ENCODE measurements around the gene PHF1.

Gene PHF1

DNA sequence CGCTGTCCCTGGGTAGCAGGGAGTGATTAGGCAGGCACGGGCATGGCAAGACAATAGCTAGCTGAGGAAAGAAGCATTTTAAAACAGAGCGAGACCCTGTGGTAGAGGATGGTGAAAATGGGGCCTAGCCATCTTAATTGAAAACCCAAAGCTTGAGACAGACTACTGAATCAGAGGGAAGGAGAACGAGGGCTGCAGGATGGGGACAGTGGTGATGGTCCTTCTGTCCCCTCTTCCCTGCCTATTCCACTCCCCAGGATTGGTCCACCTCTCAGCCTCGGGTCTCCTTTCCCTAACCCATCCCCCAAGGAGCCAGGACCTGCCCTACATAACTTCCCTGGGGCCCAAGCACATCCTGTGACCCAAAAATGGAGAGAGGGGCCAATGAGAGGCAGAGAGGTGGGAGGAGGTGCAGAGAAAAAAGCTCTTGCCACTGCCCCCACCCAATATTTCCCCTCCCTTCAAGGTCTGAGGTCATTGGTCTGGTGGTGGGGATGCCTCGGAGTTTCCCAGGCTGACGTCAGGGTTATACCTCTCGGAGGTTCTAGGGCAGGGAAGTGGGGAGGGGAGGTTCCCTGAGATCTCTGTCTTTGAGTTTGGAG is 8.0 kb downstream of the PHF1 start:
- FAIRE-seq = no peak

DNA sequence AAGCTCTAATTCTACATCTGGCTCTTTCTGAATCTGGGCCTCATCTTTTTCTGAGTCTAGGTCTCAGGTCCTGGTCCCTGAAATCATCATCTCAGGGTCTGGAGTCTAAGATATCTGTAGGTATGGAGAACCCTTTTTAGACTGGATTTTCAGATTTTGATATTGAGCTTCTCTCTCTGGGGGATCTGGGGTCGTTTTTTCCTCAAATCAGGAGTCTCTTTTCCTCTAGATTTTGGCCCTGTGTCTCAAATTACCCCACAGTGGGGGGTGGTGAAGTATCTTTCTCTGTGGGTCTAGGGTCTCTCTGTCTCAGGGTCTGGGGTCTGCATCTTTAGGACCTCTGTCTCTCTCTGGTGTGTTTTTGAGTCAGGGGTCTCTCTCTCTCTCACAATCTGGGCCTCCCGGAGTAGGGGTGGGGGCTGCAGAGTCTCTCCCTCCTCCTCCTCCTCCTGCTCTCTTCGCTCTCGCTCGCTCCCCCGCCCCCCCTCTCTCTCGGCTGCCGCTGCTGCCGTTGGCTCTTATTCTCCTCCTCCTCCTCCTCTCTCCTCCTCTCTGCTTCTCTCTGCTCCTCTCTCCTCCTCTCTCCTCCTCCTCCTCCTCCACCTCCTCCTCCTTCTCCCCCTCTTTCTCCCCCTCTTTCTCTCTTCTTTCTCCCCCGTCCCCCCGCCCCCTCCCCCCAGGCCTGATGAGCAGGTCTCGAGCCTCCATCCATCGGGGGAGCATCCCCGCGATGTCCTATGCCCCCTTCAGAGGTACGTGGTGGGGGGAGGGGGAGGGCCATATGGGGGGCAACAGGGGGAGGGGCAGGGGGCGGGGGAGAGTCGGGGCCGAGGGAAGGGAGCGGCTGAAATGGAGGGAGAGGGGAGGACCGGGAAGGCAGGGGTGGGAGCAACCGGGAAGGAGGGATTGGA is 9.0 kb downstream of the PHF1 start, which contains the start of gene SYNGAP1:
Gene SYNGAP1, plus strand, starts transcription at position 486 of the 911 bp plus-strand sequence. Its CDS starts 200 bp downstream, at position 686.
- FAIRE-seq = no peak

GRCh38 chr6:33420491-33421343 is 9.9 kb downstream of the PHF1 start:
- FAIRE-seq = no peak

GRCh38 chr6:33421344-33421643 is 10.5 kb downstream of the PHF1 start:
- no peak for FAIRE-seq

DNA sequence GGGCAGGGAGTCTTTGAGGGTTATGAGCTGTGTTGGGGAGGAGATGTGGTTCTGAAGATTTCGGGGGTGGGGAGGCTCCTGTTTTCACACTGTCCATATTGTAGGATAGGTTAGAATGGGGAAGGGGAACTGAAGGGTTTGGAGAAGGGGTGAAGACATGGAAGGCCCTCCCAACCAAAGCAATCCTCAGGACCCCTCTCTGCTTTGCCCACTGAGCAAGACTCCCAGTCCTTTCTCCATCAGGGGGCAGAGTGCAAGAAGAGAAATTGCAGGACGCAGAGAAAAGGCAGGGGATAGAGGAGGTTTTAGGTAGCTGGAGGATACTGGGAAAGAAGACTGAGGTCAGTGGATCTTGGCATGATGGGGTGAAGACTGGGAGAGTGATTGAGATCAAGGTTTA is 13.0 kb downstream of the PHF1 start:
- no peak for FAIRE-seq

GRCh38 chr6:33424855-33425667 is 14.2 kb downstream of the PHF1 start:
- no peak for FAIRE-seq

DNA sequence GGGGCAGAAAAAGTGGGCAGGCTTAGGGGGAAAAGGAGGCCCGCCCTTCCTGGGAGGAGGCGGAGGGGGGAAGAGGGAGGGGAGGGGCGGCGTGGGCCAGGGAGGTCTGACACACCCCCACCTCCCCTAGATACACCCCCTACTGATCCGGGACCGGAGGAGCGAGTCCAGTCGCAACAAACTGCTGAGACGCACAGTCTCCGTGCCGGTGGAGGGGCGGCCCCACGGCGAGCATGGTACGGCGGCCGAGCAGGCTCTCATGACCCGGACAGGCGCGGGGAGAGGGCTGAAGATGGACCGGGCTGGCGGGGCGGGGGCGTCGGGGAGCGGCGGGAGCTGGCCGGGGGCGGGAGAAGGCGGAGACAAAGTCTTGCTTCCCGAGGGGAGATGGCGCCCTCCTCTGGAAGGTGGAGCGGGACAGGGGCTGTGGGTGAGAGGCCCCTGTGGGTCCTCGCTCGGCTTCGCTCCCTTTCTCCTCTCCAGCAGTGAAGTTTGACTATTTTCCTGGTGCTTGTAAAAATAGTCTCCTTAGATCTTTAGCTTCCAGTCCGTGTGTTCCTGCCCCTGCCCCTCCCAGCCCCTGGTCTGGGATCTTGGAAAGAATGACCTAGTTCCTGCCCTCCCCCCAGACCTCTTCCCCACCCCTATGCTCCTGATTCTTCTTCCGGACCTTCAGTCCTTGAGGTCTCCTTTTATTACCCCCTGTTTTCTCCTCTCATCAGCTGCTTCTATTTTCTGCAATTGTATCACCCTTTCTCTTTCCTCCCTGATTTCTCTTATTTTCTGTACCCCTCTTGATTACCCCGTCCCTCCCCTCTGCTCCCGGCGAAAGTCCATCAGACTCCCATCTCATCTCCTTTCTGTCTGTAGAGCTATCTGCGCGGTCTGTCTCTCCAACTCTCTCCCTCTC is 15.1 kb downstream of the PHF1 start:
- no peak for FAIRE-seq

DNA sequence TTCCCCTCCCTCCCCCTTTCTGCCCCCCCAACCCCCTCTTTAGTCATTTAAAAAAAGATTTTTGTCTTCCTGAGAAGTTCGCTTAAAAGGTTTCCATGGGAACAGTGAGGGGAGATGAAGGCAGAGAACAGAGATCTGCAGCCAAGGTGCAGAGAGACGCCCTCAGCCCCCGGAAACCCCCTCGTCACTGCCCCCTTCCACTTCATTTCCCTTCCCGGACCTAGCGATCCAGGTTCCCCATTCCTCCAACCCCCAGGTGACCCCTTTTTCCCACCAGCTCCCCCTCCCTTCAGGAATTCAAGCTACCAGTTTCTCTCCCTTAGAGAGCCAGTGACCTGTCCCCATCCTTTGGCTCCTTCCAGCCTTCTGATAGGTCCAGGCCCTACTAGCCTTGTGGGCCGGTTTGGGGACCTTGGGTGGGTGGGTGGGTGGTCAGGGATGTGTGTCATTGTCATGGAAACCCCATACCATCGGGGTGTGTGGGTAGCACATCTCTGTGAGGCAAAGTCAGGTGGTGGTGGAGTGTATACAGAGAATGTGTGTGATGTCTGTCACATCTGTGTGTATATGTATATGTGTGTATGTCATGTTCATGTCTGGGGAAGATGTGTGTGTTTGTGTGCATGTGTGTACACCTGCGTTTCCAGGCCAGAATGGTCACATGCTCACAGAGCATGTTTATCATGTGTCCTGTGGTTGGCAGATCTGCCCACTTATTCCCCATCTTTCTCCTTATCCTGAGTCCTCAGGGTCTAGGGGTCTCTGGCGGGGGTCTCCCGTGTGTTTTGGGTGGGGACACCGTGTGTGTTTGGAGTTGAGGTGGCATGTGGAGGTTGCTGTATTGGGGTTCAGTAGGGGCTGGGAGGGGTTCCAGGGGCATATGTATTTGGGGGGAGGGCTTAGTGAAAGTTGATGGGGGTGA is 16.0 kb downstream of the PHF1 start:
- FAIRE-seq = no peak

DNA sequence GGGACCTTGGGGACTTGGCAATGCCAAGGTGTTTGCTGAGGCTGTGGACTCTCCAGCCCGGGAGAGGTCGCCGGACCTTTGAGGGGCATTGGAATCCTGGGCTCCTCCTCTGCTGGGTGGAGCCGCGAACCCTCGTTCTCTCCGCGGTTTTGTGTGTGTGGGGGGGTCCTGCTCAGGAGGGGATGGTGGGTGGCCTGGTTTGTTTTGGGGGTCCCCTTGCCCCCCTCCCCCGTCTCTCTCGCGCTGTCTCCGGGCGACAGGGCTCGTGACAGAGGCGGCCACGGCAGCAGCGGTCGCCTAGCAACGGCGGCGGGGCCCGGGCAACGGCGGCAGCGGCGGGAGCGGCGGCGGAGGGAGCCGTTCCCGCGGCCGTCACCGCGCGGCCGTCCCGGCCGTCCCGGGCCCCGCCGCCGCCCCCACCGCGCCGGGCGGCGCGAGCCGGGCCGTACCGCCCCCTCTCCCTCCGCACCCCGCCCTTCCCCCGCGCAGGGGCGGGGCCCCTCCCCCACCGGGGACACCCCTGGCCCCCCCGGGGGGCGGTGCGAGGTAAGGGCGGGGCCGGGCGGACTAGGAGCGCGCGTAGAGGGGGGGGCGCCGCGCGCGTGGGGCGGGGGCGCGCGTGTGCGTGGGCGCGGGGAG is 16.9 kb downstream of the PHF1 start:
- FAIRE-seq = no peak

DNA sequence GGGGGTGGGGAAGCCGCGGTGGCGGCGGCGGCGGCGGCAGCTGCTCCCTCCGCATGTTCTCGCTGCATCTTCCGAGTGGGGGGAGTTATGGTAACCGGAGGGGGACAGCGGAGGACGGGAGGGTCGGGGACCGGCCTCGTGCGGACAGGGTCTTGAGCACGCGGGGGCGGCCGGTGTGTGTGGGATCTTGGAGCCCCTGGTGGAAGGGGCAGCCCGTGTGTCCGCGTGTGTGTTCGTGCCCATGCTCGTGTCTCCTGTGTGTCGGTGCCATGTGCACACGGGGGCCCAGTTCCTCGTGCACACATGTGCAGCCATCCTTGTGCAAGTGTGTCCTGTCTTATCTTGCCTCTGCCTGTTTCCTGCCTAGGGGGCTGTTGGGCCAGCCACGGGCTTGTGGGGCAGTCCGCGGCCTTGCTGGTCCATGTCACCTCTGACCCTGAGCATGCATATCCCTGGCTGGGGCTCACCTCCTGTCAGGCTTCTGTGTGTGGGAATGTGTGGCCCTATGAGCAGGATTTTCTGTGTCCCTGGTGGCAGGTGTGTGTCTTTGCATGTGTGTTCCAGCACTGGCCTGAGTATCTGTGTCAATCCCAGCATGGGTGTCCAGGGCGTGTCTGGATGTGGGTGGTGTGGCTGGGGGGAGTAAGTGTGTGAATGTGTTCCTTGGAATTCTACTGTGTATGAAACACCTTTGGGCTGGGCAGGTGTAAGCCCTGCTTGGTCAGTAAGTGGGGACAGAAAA is 17.6 kb downstream of the PHF1 start:
- no peak for FAIRE-seq

DNA sequence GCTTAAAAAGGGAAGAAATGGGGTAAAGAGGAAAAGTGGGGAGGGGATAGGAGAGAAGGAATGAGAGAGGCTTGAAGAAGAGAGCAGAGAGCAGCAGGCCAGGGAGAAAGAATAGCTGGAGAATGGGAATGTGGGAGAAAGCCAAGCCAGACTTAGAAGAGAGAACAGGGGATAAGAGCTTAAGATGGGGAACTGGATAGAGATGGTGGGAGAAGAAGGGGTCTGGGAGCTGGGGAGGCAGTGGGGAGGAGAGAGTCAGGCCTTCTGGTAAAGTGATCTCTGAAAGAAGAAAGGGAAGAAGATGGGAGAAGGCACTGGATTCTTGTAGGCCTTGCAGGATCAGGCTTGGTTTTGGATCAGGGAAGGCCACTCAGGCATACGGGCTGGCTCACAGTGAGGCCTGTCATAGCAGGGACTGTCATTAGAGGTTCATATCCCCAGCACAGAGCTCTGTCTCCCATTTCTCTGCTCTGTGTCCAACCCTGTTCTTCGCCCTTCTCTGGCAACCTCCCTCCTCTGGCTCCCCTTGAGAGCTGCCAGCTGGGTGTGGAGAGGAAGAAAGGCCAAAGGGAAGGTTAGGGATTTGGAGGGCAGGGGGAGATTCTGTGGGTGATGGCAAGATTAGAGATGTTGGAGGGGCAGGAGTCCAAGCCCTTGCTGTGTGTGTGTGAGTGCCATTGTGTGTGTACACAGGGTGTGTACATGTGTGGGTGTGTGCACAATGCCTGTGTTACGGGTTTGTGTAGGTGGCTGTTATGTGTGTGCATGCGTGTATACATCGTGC is 18.3 kb downstream of the PHF1 start:
- no peak for FAIRE-seq

- no peak for FAIRE-seq
Observed at GRCh38 chr6:33429750-33430052, 18.9 kb downstream of the PHF1 start.

DNA sequence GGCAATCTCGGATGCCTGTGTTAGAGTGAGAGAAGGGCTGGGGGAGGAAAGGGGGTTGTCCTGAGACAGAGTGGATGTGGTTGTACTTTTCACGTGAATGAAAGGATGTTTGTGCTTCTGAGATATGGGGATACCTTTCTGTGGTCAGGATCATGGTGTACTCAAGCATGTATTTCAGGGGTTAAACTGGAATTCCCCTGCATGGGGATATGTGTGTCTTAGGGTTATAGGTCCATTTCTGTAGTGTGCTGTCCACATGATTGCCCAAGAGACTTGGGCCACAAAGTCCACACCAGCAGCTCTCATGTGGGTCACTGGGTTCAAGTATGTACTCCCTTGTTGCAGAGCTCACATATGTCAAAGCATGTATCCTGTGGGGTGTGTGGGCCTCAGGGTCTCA is 19.5 kb downstream of the PHF1 start:
- FAIRE-seq = no peak

- no peak for FAIRE-seq
Observed at GRCh38 chr6:33430991-33431879, 20.4 kb downstream of the PHF1 start.

DNA sequence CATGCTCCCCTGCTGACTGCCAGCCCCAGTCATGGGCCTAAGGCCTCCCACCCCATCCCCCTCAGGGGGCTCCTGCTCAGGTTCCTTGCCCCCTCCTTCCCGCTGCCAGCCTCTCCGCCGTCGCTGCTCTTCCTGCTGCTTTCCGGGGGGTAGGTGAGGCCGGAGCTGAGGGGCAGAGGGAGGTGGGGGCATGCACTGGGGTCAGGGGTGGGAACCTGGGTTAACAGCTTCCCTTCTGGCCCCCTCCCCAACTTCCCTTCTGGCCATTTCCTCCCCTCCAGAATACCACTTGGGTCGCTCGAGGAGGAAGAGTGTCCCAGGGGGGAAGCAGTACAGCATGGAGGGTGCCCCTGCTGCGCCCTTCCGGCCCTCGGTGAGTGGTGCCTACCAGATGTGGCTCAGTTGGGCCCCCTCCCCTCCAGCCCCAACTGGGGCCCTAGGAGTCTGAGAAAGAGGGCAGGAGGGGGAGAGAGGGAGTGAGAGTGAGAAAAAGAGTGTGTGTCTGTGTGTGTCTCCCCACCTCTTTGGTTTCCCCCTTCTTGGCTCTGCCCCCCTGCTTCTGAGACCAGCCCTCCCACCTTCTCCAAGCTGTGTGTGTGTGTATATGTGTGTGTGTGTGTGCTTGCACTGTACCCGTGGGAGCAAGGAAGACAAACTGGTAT is 21.2 kb downstream of the PHF1 start:
- no peak for FAIRE-seq

- FAIRE-seq = no peak
Observed at GRCh38 chr6:33432546-33432945, 21.7 kb downstream of the PHF1 start.

DNA sequence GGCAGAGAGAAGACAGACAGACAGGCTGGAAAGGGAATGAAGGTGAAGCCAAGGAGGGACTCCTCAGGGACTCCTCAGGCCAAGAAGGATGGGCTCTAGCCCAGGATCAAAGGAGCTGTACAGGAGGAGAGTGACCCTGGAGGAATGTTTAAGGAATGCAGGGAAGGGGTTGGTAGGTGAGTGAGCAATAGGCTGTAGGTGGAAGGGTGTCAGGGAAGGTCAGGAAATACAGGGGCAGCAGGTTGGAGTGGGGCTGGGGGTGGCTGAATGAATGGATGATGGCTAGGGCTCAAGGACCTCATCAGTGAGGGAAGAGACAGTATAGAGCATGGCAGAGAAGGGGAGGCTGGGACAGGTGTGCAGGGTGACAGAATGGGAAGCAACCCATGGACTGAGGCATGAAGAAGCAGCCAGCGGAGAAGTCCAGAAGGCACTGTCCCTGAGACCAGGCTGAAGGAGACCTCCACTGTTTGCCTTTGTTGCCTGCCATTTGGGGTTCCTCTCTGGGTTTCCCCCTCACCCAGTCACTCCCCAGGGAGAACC is 22.3 kb downstream of the PHF1 start:
- FAIRE-seq = no peak
